GM23338 (cell line): ENCODE data around the gene LRRC58. TPM values are rescaled to one million over a fixed set of nuclear protein-coding genes. Genes with fewer than 3 reads are reported as not detected.

ENCODE experiments used
- ATAC-seq: fragments of 200-7000 bp; cut with Tn5 transposase; 3 replicates; pipeline ENCODE4 v1.9.1; 2020
- DNase-seq: peaks from one replicate; pipeline ENCODE4 v3.0.0-alpha.2; 2015; ENCODE audit warnings: low spot score
- H2AFZ ChIP-seq: fragments of 200-600 bp; sonication (generic); 2 replicates; pipeline ENCODE4 v1.8.0; 2016; ENCODE audit warnings: antibody characterized with exemption, mild to moderate bottlenecking, moderate library complexity
- H3F3A ChIP-seq: fragments of 200-600 bp; sonication (generic); replicated peaks from 2 replicates; pipeline ENCODE4 v1.8.0; 2017; ENCODE audit warnings: antibody characterized with exemption, mixed run types, low read depth
- H3K27ac ChIP-seq: fragments of 200-600 bp; sonication (generic); 2 replicates; pipeline ENCODE4 v1.6.1; 2016; ENCODE audit warnings: low read depth
- H3K27me3 ChIP-seq: fragments of 200-600 bp; sonication (generic); 2 replicates; pipeline ENCODE4 v1.8.0; 2016; ENCODE audit warnings: mild to moderate bottlenecking, mixed run types, moderate library complexity; ENCODE audit not compliant: insufficient read depth
- H3K36me3 ChIP-seq: fragments of 200-600 bp; sonication (generic); 2 replicates; pipeline ENCODE4 v1.8.0; 2016; ENCODE audit warnings: mild to moderate bottlenecking; ENCODE audit not compliant: insufficient read depth
- H3K4me1 ChIP-seq: fragments of 200-600 bp; sonication (generic); 2 replicates; pipeline ENCODE4 v1.8.0; 2016; ENCODE audit warnings: mild to moderate bottlenecking, moderate library complexity; ENCODE audit not compliant: insufficient read depth
- H3K4me2 ChIP-seq: fragments of 200-600 bp; sonication (generic); 2 replicates; pipeline ENCODE4 v1.7.1; 2017; ENCODE audit warnings: mixed run types
- H3K4me3 ChIP-seq: fragments of 200-600 bp; sonication (generic); 2 replicates; pipeline ENCODE4 v1.6.1; 2016; ENCODE audit warnings: mixed run types
- H3K79me2 ChIP-seq: fragments of 200-600 bp; sonication (generic); replicated peaks from 2 replicates; pipeline ENCODE4 v1.8.0; 2017; ENCODE audit warnings: mild to moderate bottlenecking; ENCODE audit not compliant: insufficient read depth
- H3K9me2 ChIP-seq: fragments of 200-600 bp; sonication (generic); 2 replicates; pipeline ENCODE4 v1.8.0; 2017; ENCODE audit not compliant: insufficient read depth
- H4K20me1 ChIP-seq: fragments of 200-600 bp; sonication (generic); replicated peaks from 2 replicates; pipeline ENCODE4 v1.8.0; 2017; ENCODE audit warnings: mild to moderate bottlenecking; ENCODE audit not compliant: insufficient read depth
- H3K27ac Mint-ChIP-seq: 2 replicates; pipeline ENCODE4 v1.8.0; 2020; ENCODE audit warnings: inconsistent platforms, mild to moderate bottlenecking, moderate library complexity, mixed read lengths
- H3K27me3 Mint-ChIP-seq: 3 replicates; pipeline ENCODE4 v1.8.0; 2022; ENCODE audit warnings: low read depth, mild to moderate bottlenecking, moderate library complexity, mixed read lengths, inconsistent platforms; ENCODE audit not compliant: insufficient read depth, poor library complexity
- H3K36me3 Mint-ChIP-seq: 3 replicates; pipeline ENCODE4 v1.8.0; 2021; ENCODE audit warnings: low read depth, mild to moderate bottlenecking, inconsistent platforms, moderate library complexity, mixed read lengths
- H3K4me1 Mint-ChIP-seq: 3 replicates; pipeline ENCODE4 v1.8.0; 2020; ENCODE audit warnings: mild to moderate bottlenecking, inconsistent platforms, mixed read lengths
- H3K4me3 Mint-ChIP-seq: 3 replicates; pipeline ENCODE4 v1.8.0; 2021; ENCODE audit warnings: moderate library complexity, mild to moderate bottlenecking, inconsistent platforms, mixed read lengths
- H3K9me3 Mint-ChIP-seq: 3 replicates; pipeline ENCODE4 v1.8.0; 2020; ENCODE audit warnings: moderate library complexity, mild to moderate bottlenecking, inconsistent platforms, mixed read lengths
- CREB1 ChIP-seq: fragments of 250-450 bp; sonication (Bioruptor Pico); IDR thresholded peaks from 2 replicates; pipeline ENCODE4 v1.5.0; 2020; ENCODE audit warnings: low read depth, mild to moderate bottlenecking, moderate library complexity
- CTCF ChIP-seq, 2 experiments: fragments of 200-600 bp in 1 of 2; sonication (generic) in 1 of 2; conservative IDR thresholded peaks; 2 replicates each; pipeline versions ENCODE4 v1.5.1 to v1.6.1; 2016 to 2017; ENCODE audit warnings: antibody characterized with exemption in 2 of 2, low read depth in 2 of 2, mild to moderate bottlenecking in 2 of 2, moderate library complexity in 1 of 2
- ETS1 ChIP-seq: IDR thresholded peaks from 2 replicates; pipeline ENCODE4 v1.6.1; 2016; ENCODE audit warnings: antibody characterized with exemption
- EZH2 ChIP-seq: fragments of 200-600 bp; sonication (generic); IDR thresholded peaks from one replicate; pipeline ENCODE4 v1.8.0; 2017; ENCODE audit warnings: antibody characterized with exemption, mild to moderate bottlenecking, low read depth; ENCODE audit not compliant: unreplicated experiment
- EZH2phosphoT487 ChIP-seq: fragments of 200-600 bp; sonication (generic); IDR thresholded peaks from one replicate; pipeline ENCODE4 v1.8.1; 2018; ENCODE audit warnings: antibody characterized with exemption; ENCODE audit not compliant: unreplicated experiment
- JUNB ChIP-seq: IDR thresholded peaks from one replicate; pipeline ENCODE4 v1.6.1; 2016; ENCODE audit warnings: antibody characterized with exemption; ENCODE audit not compliant: unreplicated experiment
- NANOG ChIP-seq: IDR thresholded peaks from 2 replicates; pipeline ENCODE4 v1.6.1; 2016; ENCODE audit warnings: antibody characterized with exemption, borderline replicate concordance
- POLR2AphosphoS5 ChIP-seq: IDR thresholded peaks from 2 replicates; pipeline ENCODE4 v1.6.1; 2016; ENCODE audit warnings: antibody characterized with exemption, low read depth
- STAT1 ChIP-seq: IDR thresholded peaks from one replicate; pipeline ENCODE4 v1.6.1; 2016; ENCODE audit warnings: antibody characterized with exemption; ENCODE audit not compliant: unreplicated experiment
- ZNF114 ChIP-seq: fragments of 250-450 bp; sonication (Bioruptor Pico); IDR thresholded peaks from 2 replicates; pipeline ENCODE4 v1.5.0; 2020; ENCODE audit warnings: mild to moderate bottlenecking, moderate library complexity
- ZNF331 ChIP-seq: fragments of 250-450 bp; sonication (Bioruptor Pico); IDR thresholded peaks from 2 replicates; pipeline ENCODE4 v1.5.0; 2020; ENCODE audit warnings: low read depth, mild to moderate bottlenecking, moderate library complexity
- ZNF462 ChIP-seq: fragments of 250-450 bp; sonication (Bioruptor Pico); IDR thresholded peaks from 2 replicates; pipeline ENCODE4 v1.5.0; 2020; ENCODE audit warnings: mild to moderate bottlenecking, moderate library complexity
- polyA plus RNA-seq: library from polyadenylated mRNA; unstranded; fragments of >200 nt; fragmentation: Nextera tagmentation; extraction: Ambion mirVana; gene quantifications from 2 replicates; pipeline ENCODE4 v1.2.1, GENCODE V29; 2016
- total RNA-seq: library from RNA; depleted of rRNA; stranded (reverse); fragments of >200 nt; shearing (Covaris generic); gene quantifications from 2 replicates; pipeline ENCODE4 v1.2.3, GENCODE V29; 2014
- TF ChIP-seq, protein P1 (sequence below): IDR thresholded peaks from one replicate; pipeline ENCODE4 v1.6.1; 2018; ENCODE audit warnings: antibody characterized with exemption; ENCODE audit not compliant: unreplicated experiment

LRRC58 gene
- total and polyA plus RNA-seq, 2 experiments from 2014 or later = 7.0 to 23.8 TPM

DNA sequence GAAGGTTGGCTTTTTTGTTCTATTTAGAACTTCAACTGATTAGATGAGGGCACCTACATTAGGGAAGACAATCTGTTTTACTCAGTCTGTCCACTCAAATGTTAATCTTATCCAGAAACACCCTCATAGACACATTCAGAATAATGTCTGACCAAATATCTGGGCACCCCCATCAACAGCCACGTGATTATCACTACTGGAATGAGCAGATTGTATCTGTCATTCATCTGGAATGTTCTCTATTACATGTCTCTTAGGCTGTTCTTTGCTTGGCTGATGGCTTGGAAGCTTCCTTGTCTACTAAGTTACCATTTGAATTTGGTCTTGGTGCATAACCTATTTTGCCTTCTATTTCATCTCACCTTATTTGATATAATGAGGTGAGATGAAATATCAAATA is 15.7 kb upstream of the LRRC58 start:
- Histone ChIP-seq H2AFZ (no peak overlapping the region), H3K27ac (no peak overlapping the region), H3F3A (no peaks in the 10 kb centered on the region), H3K4me1 (no peaks in the 10 kb centered on the region), H3K9me2 (no peaks in the 10 kb centered on the region), H3K36me3 (no peaks in the 10 kb centered on the region), H3K4me3 (no peak overlapping the region), H3K4me2 (no peak overlapping the region), H4K20me1 (no peaks in the 10 kb centered on the region), H3K27me3 (no peaks in the 10 kb centered on the region; the same call in 1 of the 2 replicates), H3K79me2 (no peaks in the 10 kb centered on the region)
- Mint-ChIP-seq H3K36me3 (no peaks in the 10 kb centered on the region), H3K4me1 (no peaks in the 10 kb centered on the region), H3K4me3 (no peak overlapping the region), H3K27me3 (no peaks in the 10 kb centered on the region), H3K9me3 (no peaks in the 10 kb centered on the region), H3K27ac (no peak overlapping the region)
- DNase-seq (no peak), ATAC-seq (no peak)
- TF ChIP-seq ZNF114 (no peak), ZNF331 (CRISPR knock-in tag) (no peak), CREB1 (CRISPR knock-in tag) (no peak), EZH2phosphoT487 (no peak), NANOG (no peak), CTCF (conservative IDR thresholded peaks at IDR 0.05; ENCODE audit: low read depth in 2 of 2) (no peak), EZH2 (no peak), JUNB (no peak), STAT1 (no peak), ETS1 (no peak), POLR2AphosphoS5 (no peak), ZNF462 (no peak)
- TF ChIP-seq, protein P1, sequence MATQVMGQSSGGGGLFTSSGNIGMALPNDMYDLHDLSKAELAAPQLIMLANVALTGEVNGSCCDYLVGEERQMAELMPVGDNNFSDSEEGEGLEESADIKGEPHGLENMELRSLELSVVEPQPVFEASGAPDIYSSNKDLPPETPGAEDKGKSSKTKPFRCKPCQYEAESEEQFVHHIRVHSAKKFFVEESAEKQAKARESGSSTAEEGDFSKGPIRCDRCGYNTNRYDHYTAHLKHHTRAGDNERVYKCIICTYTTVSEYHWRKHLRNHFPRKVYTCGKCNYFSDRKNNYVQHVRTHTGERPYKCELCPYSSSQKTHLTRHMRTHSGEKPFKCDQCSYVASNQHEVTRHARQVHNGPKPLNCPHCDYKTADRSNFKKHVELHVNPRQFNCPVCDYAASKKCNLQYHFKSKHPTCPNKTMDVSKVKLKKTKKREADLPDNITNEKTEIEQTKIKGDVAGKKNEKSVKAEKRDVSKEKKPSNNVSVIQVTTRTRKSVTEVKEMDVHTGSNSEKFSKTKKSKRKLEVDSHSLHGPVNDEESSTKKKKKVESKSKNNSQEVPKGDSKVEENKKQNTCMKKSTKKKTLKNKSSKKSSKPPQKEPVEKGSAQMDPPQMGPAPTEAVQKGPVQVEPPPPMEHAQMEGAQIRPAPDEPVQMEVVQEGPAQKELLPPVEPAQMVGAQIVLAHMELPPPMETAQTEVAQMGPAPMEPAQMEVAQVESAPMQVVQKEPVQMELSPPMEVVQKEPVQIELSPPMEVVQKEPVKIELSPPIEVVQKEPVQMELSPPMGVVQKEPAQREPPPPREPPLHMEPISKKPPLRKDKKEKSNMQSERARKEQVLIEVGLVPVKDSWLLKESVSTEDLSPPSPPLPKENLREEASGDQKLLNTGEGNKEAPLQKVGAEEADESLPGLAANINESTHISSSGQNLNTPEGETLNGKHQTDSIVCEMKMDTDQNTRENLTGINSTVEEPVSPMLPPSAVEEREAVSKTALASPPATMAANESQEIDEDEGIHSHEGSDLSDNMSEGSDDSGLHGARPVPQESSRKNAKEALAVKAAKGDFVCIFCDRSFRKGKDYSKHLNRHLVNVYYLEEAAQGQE = no peak
